ENCODE data around the gene PGD.
"Not testable (repeated sequence)": the region's sequence is repeated elsewhere in the genome, so short reads cannot be mapped to it uniquely, and the experiment has no call there.

Gene PGD

DNA sequence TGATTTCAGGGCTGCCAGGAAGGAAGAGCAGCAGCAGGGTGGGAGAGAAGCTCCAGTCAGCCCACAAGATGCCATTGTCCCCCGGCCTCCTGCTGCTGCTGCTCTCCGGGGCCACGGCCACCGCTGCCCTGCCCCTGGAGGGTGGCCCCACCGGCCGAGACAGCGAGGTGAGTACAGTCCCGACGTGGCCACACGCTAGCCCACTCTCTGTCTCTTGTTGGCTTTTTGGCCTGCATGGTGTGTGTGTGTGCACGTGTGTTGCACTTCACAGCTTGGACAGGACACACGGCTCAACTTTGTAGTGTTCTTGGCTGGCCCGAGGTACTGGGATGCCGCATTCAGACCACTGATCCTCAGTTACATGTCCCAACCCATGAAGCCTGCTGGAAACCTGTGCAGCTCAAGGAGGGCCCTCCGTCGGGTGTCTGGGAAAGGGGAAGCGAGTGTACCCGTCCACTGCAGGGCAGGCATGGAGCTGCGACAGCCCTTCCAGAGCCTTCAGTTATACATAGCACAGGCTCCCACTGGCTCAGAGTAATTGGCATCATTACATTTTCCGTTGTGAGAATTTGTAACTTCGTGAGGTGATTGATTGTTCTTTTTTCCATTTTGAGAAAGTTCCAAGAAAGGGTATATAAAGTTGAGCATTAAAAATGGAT is 51.4 kb downstream of the PGD start:
- no peak overlapping the region for H3K27ac ChIP-seq
- TF ChIP-seq, protein P1, sequence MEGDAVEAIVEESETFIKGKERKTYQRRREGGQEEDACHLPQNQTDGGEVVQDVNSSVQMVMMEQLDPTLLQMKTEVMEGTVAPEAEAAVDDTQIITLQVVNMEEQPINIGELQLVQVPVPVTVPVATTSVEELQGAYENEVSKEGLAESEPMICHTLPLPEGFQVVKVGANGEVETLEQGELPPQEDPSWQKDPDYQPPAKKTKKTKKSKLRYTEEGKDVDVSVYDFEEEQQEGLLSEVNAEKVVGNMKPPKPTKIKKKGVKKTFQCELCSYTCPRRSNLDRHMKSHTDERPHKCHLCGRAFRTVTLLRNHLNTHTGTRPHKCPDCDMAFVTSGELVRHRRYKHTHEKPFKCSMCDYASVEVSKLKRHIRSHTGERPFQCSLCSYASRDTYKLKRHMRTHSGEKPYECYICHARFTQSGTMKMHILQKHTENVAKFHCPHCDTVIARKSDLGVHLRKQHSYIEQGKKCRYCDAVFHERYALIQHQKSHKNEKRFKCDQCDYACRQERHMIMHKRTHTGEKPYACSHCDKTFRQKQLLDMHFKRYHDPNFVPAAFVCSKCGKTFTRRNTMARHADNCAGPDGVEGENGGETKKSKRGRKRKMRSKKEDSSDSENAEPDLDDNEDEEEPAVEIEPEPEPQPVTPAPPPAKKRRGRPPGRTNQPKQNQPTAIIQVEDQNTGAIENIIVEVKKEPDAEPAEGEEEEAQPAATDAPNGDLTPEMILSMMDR (conservative IDR thresholded peaks at IDR 0.05): no peak
- TF ChIP-seq ZFX (IDR thresholded peaks at IDR 0.05): no peak

DNA sequence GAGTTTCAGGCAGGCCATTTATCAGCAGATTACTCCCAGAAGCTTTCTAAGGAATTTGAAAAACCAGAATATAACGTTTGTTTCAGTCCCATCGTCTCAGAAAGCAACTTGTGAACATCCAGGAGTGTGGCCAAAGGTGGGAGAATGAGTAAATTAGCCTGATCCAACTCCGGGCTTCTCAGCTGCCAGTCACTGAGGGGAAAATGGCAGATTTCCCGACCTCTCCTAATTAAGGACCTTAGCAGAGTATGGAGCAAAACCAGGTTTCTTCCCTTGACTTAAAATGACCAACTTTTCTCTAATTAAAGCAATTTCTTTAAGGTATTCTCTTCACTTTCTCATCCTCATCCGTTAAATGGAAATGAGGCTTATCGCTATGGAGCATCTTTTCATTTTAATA is 52.0 kb downstream of the PGD start:
- H3K27ac ChIP-seq: no peak overlapping the region
- no peak for TF ChIP-seq ZFX (IDR thresholded peaks at IDR 0.05)
- TF ChIP-seq, protein P1 (conservative IDR thresholded peaks at IDR 0.05): no peak

DNA sequence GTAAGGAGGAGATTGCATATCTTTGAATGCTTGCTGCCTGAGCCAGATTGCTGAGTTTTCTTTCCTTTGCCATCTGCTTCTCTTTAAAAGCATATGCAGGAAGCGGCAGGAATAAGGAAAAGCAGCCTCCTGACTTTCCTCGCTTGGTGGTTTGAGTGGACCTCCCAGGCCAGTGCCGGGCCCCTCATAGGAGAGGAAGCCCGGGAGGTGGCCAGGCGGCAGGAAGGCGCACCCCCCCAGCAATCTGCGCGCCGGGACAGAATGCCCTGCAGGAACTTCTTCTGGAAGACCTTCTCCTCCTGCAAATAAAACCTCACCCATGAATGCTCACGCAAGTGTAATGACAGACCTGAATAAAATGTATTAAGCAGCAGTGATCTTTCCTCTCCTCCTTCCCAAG is 52.4 kb downstream of the PGD start:
- TF ChIP-seq, protein P1 (conservative IDR thresholded peaks at IDR 0.05): no peak
- TF ChIP-seq ZFX (IDR thresholded peaks at IDR 0.05): no peak
- H3K27ac ChIP-seq: no peak overlapping the region

DNA sequence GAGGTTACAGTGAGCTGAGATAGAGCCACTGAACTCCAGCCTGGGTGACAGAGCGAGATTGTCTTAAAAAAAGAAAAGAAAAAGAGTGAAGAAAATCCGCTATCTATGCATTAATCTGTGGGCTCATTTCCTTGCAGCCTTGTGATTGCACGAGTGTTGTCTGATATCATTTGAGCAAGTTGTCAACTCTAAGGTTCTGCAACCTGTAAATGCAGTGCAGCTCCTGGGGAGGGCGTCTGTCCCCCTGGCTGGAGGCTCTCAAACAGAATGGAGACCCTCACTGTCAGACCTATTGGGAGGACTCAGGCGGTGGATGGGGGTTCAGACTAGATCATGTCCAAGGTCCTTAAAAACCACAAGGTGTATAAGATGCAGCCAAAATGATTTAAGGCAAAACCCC is 57.2 kb downstream of the PGD start:
- TF ChIP-seq ZFX (IDR thresholded peaks at IDR 0.05): no peak
- TF ChIP-seq, protein P1 (conservative IDR thresholded peaks at IDR 0.05): no peak
- no peak overlapping the region for H3K27ac ChIP-seq

DNA sequence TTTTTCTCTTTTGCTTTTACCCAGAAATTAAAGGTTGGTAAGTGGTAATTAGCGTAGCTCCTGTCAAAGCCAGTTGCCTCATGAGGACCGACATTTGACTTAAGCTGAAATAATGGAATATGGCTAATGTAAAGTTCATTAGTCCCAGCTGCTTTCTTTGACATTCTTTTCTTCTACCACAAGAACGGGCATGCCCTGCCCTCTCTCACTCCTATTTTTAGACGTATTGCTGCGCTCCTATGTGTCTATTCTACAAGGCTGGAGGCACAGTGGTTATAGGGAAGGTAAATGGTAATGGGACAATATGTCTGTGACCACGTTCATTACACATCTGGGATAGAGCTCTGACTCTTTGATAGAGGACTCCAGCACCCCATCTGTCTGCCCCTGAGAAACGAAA is 57.8 kb downstream of the PGD start:
- no peak overlapping the region for H3K27ac ChIP-seq
- no peak for TF ChIP-seq ZFX (IDR thresholded peaks at IDR 0.05)
- TF ChIP-seq, protein P1 (conservative IDR thresholded peaks at IDR 0.05): no peak

DNA sequence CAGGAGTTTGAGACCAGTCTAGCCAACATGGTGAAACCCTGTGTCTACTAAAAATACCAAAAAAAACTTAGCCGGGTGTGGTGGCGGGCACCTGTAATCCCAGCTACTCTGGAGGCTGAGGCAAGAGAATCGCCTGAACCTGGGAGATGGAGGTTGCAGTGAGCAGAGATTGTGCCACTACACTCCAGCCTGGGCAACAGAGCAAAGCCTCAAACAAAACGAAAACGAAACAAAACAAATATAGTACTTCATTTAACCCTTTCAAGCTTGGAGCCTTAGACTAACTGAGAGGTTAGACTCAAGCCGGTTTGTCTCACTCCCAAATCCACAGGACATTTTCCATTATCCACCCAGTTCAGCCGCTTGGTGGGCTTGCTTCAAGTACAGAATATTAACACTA is 58.6 kb downstream of the PGD start:
- H3K27ac ChIP-seq: not testable (repeated sequence)

DNA sequence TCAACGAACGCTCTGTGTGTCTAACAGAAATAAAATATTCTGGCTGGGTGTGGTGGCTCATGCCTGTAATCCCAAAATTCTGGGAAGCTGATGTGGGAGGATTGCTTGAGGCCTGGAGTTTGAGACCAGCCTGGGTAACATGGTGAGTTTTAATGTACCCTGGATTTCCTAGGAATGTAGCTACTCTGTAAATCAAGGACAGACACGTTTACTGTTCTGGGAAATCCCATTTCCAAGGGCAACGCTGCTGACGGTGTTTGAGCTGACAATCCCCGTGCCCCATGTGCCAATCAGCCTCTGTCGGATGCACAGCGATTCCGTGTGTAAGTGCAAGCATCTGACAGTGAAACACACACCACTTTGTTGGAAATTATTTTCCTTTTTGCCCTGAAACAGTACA is 59.0 kb downstream of the PGD start:
- no peak for TF ChIP-seq ZFX (IDR thresholded peaks at IDR 0.05)
- TF ChIP-seq, protein P1 (conservative IDR thresholded peaks at IDR 0.05): no peak
- no peak overlapping the region for H3K27ac ChIP-seq

DNA sequence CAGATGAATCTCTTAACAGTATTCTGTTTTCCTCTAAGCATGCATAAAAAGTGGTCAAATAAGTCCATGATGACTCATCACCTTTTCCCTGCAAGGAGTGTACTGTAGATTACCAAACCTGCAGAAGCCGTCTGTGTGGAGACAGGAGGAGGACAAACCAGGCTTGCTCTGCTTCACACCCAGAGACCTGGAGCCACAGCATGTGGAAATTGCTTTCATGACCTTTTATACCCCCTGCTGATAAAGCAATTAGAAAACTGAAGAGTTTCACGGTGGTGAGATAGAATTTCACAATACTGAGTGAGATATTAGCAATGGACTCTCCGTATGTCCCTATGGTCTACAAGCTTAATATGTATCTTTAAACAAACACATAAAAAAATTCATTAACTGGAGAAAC is 60.3 kb downstream of the PGD start:
- H3K27ac ChIP-seq: no peak overlapping the region
- TF ChIP-seq, protein P1 (conservative IDR thresholded peaks at IDR 0.05): no peak
- TF ChIP-seq ZFX (IDR thresholded peaks at IDR 0.05): no peak

Measured in C4-2B (cell line).